Keratinocyte (primary cell): ENCODE measurements around the gene ZNF598. TPM values are rescaled to one million over a fixed set of nuclear protein-coding genes. Genes with fewer than 3 reads are reported as not detected.

Experiments
- DNase-seq: peaks from one replicate; pipeline ENCODE4 v3.0.0-alpha.2; 2011; ENCODE audit warnings: low read depth, missing footprints, low spot score
- FAIRE-seq: peaks from 2 replicates; lab custom pipeline; 2011; peaks lifted over from hg19 to GRCh38; lab: Jason Lieb, UNC
- H2AFZ ChIP-seq: 2 replicates; pipeline ENCODE4 v1.6.0; 2012; ENCODE audit warnings: low read length, control low read depth, inconsistent platforms; ENCODE audit not compliant: control insufficient read depth
- H3K27ac ChIP-seq: 2 replicates; pipeline ENCODE4 v1.5.1; 2011; ENCODE audit warnings: low read length; ENCODE audit not compliant: control insufficient read depth, insufficient read depth
- H3K27me3 ChIP-seq: 3 replicates; pipeline ENCODE4 v1.6.0; 2011; ENCODE audit warnings: low read length; ENCODE audit not compliant: control insufficient read depth, insufficient read depth; ENCODE audit errors: extremely low read depth
- H3K36me3 ChIP-seq, 2 experiments: 2 replicates in 1 of 2; 3 replicates in 1 of 2; pipeline ENCODE4 v1.5.1; 2011; ENCODE audit warnings: low read length in 2 of 2, mild to moderate bottlenecking in 1 of 2; ENCODE audit not compliant: control insufficient read depth in 2 of 2, insufficient read depth in 2 of 2; ENCODE audit errors: extremely low read depth in 1 of 2
- H3K4me1 ChIP-seq: 3 replicates; pipeline ENCODE4 v1.5.1; 2011; ENCODE audit warnings: low read length; ENCODE audit not compliant: control insufficient read depth, insufficient read depth; ENCODE audit errors: extremely low read depth
- H3K4me2 ChIP-seq: 3 replicates; pipeline ENCODE4 v1.6.0; 2011; ENCODE audit warnings: low read depth, low read length; ENCODE audit not compliant: control insufficient read depth, insufficient read depth; ENCODE audit errors: extremely low read depth
- H3K4me3 ChIP-seq, 3 experiments: fragments of 200-600 bp in 1 of 3; sonication (generic) in 1 of 3; 2 replicates in 2 of 3; 3 replicates in 1 of 3; pipeline ENCODE4 v1.5.1; 2011 to 2016; ENCODE audit warnings: low read length in 3 of 3, mild to moderate bottlenecking in 3 of 3, control low read depth in 2 of 3, inconsistent platforms in 1 of 3, low read depth in 1 of 3, mixed read lengths in 1 of 3, mixed run types in 1 of 3, moderate library complexity in 1 of 3; ENCODE audit not compliant: control insufficient read depth in 2 of 3, insufficient read depth in 2 of 3; ENCODE audit errors: extremely low read depth in 1 of 3
- H3K79me2 ChIP-seq: 2 replicates; pipeline ENCODE4 v1.6.0; 2012; ENCODE audit warnings: low read length; ENCODE audit not compliant: control insufficient read depth, insufficient read depth
- H3K9ac ChIP-seq: 3 replicates; pipeline ENCODE4 v1.6.0; 2011; ENCODE audit warnings: low read length; ENCODE audit not compliant: control insufficient read depth, insufficient read depth; ENCODE audit errors: extremely low read depth
- H3K9me1 ChIP-seq: 3 replicates; pipeline ENCODE4 v1.6.0; 2011; ENCODE audit warnings: low read length; ENCODE audit not compliant: control insufficient read depth, insufficient read depth; ENCODE audit errors: extremely low read depth
- H3K9me3 ChIP-seq: 2 replicates; pipeline ENCODE4 v1.5.1; 2012; ENCODE audit warnings: low read depth, low read length; ENCODE audit not compliant: control insufficient read depth
- H4K20me1 ChIP-seq: 3 replicates; pipeline ENCODE4 v1.6.0; 2011; ENCODE audit warnings: low read length; ENCODE audit not compliant: control insufficient read depth, insufficient read depth; ENCODE audit errors: extremely low read depth
- EZH2 ChIP-seq: IDR thresholded peaks from one replicate; pipeline ENCODE4 v1.6.1; 2012; ENCODE audit warnings: inconsistent platforms, mild to moderate bottlenecking, low read length, moderate library complexity
- dilution Hi-C: fragments of 300-500 bp; cut with MboI; formaldehyde crosslinking; loops from one replicate; pipeline ENCODE4 v1.7.0; 2020; ENCODE audit warnings: low sequenced_read_pairs; ENCODE audit not compliant: extremely low pct_ligation_motif_present
- polyA plus RNA-seq, 5 experiments: library from polyadenylated mRNA; depleted of rRNA in 3 of 5; stranded (reverse) in 3 of 5; stranded (forward) in 1 of 5; unstranded in 1 of 5; fragments of >200 nt; gene quantifications; 1 replicate in 1 of 5; 2 replicates in 3 of 5; 3 replicates in 1 of 5; pipeline versions ENCODE4 v1.2.1 to v1.2.3, GENCODE V29; 2011 to 2012; ENCODE audit warnings: missing spikeins in 2 of 5, low read depth in 1 of 5, low replicate concordance in 1 of 5
- TF ChIP-seq, protein P1 (sequence below), 3 experiments: IDR thresholded peaks in 1 of 3; conservative IDR thresholded peaks in 1 of 3; optimal IDR thresholded peaks in 1 of 3; 2 replicates in 2 of 3; 3 replicates in 1 of 3; pipeline versions ENCODE3 to v1.5.1; 2011; ENCODE audit warnings: low read length in 3 of 3, mild to moderate bottlenecking in 3 of 3, moderate library complexity in 2 of 3, control low read depth in 1 of 3, inconsistent platforms in 1 of 3; ENCODE audit not compliant: insufficient read depth in 2 of 3; ENCODE audit errors: extremely low read depth in 1 of 3

Gene ZNF598
- polyA plus RNA-seq, 1 donor (not counting 4 experiments of a cell fraction or from before 2014, with no cell fraction given): 18.0 TPM

DNA sequence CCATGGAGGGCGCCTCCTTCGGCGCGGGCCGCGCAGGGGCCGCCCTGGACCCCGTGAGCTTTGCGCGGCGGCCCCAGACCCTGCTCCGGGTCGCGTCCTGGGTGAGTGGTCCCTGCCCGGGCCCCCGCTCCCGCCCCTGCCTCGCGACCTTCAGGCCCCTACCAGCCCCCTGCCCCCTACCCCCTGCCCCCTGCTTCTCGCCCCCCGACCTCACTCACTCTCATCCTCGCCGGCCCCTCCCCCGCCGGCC lies 19.6 kb downstream of the ZNF598 start:
- Histone ChIP-seq H3K79me2 (no peaks in the 10 kb centered on the region), H3K9me1 (peaks cover under 1% of the 10 kb centered on the region), H3K9ac (no peak overlapping the region), H2AFZ (no peak overlapping the region), H3K27ac (no peak overlapping the region), H3K4me2 (no peak overlapping the region), H3K9me3 (no peaks in the 10 kb centered on the region), H3K27me3 (peaks cover 30% of the 10 kb centered on the region), H3K4me3 (peak overlapping the region in 1 of 3 experiments; percentile 53), H3K4me1 (peaks cover 33% of the 10 kb centered on the region), H3K36me3 (peaks cover 7 to 14% of the 10 kb centered on the region in 2 experiments), H4K20me1 (no peaks in the 10 kb centered on the region)
- DNase-seq (no peak), FAIRE-seq (no peak)
- dilution Hi-C loops: no loop called here
- TF ChIP-seq, protein P1, sequence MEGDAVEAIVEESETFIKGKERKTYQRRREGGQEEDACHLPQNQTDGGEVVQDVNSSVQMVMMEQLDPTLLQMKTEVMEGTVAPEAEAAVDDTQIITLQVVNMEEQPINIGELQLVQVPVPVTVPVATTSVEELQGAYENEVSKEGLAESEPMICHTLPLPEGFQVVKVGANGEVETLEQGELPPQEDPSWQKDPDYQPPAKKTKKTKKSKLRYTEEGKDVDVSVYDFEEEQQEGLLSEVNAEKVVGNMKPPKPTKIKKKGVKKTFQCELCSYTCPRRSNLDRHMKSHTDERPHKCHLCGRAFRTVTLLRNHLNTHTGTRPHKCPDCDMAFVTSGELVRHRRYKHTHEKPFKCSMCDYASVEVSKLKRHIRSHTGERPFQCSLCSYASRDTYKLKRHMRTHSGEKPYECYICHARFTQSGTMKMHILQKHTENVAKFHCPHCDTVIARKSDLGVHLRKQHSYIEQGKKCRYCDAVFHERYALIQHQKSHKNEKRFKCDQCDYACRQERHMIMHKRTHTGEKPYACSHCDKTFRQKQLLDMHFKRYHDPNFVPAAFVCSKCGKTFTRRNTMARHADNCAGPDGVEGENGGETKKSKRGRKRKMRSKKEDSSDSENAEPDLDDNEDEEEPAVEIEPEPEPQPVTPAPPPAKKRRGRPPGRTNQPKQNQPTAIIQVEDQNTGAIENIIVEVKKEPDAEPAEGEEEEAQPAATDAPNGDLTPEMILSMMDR (optimal IDR thresholded peaks at IDR 0.05 in 1 of 3, IDR thresholded peaks at IDR 0.05 in 1 of 3, conservative IDR thresholded peaks at IDR 0.05 in 1 of 3; ENCODE audit: extremely low read depth in 1 of 3, insufficient read depth in 2 of 3, low read length in 3 of 3): no peak
- TF ChIP-seq EZH2: no peak

DNA sequence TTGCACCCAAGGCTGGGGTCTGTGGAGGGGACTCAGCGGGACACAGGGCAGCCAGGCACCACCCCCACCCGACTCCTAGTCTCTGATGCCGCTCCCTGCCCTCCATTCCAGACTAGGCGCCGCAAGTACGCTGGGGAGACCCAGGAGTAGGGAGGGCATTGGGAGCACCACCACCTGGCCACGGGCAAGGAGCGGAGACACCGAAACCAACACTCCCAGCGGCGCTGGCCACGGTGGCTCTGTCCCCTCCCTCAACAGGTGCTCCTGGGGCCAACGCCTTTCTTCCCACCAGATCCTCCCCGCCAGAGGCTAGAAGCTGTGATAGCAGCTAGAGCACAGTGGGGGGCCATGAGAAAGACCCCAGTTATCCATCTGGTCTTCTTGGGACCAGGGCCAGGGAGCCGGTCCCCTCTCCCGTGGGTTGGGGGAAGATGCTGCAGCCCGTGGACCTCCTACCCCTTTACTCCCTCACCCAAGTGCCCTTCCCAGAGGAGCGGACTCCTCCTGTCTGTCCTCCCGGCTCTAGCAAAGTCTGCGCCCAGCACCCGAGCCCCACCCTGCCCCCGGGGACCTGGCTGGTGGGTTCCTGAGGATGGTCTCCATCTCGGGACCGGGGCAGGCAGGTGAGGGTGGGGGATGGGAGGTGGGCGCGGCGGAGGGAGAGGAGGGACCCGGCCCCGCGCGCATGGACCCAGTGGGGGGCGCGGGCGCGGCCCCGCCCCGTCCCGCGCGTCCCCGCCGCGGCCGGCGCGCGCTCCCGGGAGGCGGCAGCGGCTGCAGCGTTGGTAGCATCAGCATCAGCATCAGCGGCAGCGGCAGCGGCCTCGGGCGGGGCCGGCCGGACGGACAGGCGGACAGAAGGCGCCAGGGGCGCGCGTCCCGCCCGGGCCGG lies 20.2 kb downstream of the ZNF598 start, which contains the start of gene SYNGR3:
Gene SYNGR3 (plus strand): TSS at position 762 of the 892 bp plus-strand sequence. CDS start 133 bp downstream, outside the sequence.
- DNase-seq (no peak), FAIRE-seq (no peak)
- H3K4me1 ChIP-seq: peaks cover 38% of the 10 kb centered on the region
- no peak within 1 kb of the TSS for H3K27ac ChIP-seq
- H3K4me2 ChIP-seq: peak within 1 kb of the TSS; percentile 66
- peaks cover 2% of the 10 kb centered on the region for H3K79me2 ChIP-seq
- H3K9me1 ChIP-seq: peaks cover 2% of the 10 kb centered on the region
- dilution Hi-C loops: no loop called here
- H3K4me3 ChIP-seq: peak within 1 kb of the TSS in 2 of 3 experiments; percentile 20 to 53
- peaks cover 7 to 14% of the 10 kb centered on the region in 2 experiments for H3K36me3 ChIP-seq
- H2AFZ ChIP-seq: no peak within 1 kb of the TSS
- peaks cover 30% of the 10 kb centered on the region for H3K27me3 ChIP-seq
- no peaks in the 10 kb centered on the region for H3K9me3 ChIP-seq
- H4K20me1 ChIP-seq: no peaks in the 10 kb centered on the region
- TF ChIP-seq, protein P1 (optimal IDR thresholded peaks at IDR 0.05 in 1 of 3, IDR thresholded peaks at IDR 0.05 in 1 of 3, conservative IDR thresholded peaks at IDR 0.05 in 1 of 3; ENCODE audit: extremely low read depth in 1 of 3, insufficient read depth in 2 of 3, low read length in 3 of 3): no peak
- peak; percentile 82 for TF ChIP-seq EZH2
- peak within 1 kb of the TSS; percentile 28 for H3K9ac ChIP-seq
